ENCODE results near the gene PRUNE2.
"Not testable (repeated sequence)": the region's sequence is repeated elsewhere in the genome, so short reads cannot be mapped to it uniquely, and the experiment has no call there.

Gene PRUNE2
- long read RNA-seq, donor 1: 0 reads
- long read RNA-seq, donor 2: 0 reads
- long read RNA-seq, donor 3: 0 reads
- long read RNA-seq, donor 4, partial matches to known transcripts: 0 of 1 reads
- long read RNA-seq, donor 4, other reads (novel, unspliced or antisense): 0 of 1 reads
- long read RNA-seq, donor 5: 0 reads
- long read RNA-seq, donor 6: 0 reads
- long read RNA-seq, donor 7, partial matches to known transcripts: 10 of 11 reads
- long read RNA-seq, donor 7, other reads (novel, unspliced or antisense): 0 of 11 reads
- long read RNA-seq, donor 8, partial matches to known transcripts: 0 of 1 reads
- long read RNA-seq, donor 8, other reads (novel, unspliced or antisense): 0 of 1 reads

- peak; percentile 88 for DNase-seq
Observed at GRCh38 chr9:76905791-76906646, at the start of gene PRUNE2. Gene PRUNE2, minus strand, starts transcription at chr9:76906114. Its CDS starts 151 bp downstream, at chr9:76905963.

GRCh38 chr9:76955406-76955805 lies 49.5 kb upstream of the PRUNE2 start:
- DNase-seq: not testable (repeated sequence)

GRCh38 chr9:76949865-76950264 lies 44.0 kb upstream of the PRUNE2 start:
- DNase-seq: no peak

GRCh38 chr9:76944011-76944410 lies 38.1 kb upstream of the PRUNE2 start:
- no peak for DNase-seq

- DNase-seq: no peak
Observed at GRCh38 chr9:76943054-76943453, 37.1 kb upstream of the PRUNE2 start.

- no peak for DNase-seq
Observed at GRCh38 chr9:76932757-76933156, 26.8 kb upstream of the PRUNE2 start.

- DNase-seq: no peak
Observed at GRCh38 chr9:76932265-76932664, 26.4 kb upstream of the PRUNE2 start.

- DNase-seq: no peak
Observed at GRCh38 chr9:76927540-76928240, 21.8 kb upstream of the PRUNE2 start.

- DNase-seq: no peak
Observed at GRCh38 chr9:76926846-76927245, 20.9 kb upstream of the PRUNE2 start.

GRCh38 chr9:76926324-76926741 lies 20.4 kb upstream of the PRUNE2 start:
- no peak for DNase-seq

GRCh38 chr9:76921165-76921564 lies 15.3 kb upstream of the PRUNE2 start:
- DNase-seq: no peak

- DNase-seq: no peak
Observed at GRCh38 chr9:76917299-76917698, 11.4 kb upstream of the PRUNE2 start.

- no peak for DNase-seq
Observed at GRCh38 chr9:76916231-76916630, 10.3 kb upstream of the PRUNE2 start.

GRCh38 chr9:76913467-76913866 lies 7.6 kb upstream of the PRUNE2 start:
- DNase-seq: no peak

- DNase-seq: no peak
Observed at GRCh38 chr9:76912636-76913275, 6.8 kb upstream of the PRUNE2 start.

GRCh38 chr9:76911971-76912370 lies 6.1 kb upstream of the PRUNE2 start:
- no peak for DNase-seq

GRCh38 chr9:76910861-76911260 lies 4.9 kb upstream of the PRUNE2 start:
- no peak for DNase-seq

- DNase-seq: no peak
Observed at GRCh38 chr9:76906647-76906975, 697 bp upstream of the PRUNE2 start.

GRCh38 chr9:76904661-76905457 lies 1.1 kb downstream of the PRUNE2 start:
- DNase-seq: no peak

GRCh38 chr9:76902395-76902794 lies 3.5 kb downstream of the PRUNE2 start:
- DNase-seq: no peak

- no peak for DNase-seq
Observed at GRCh38 chr9:76901801-76902200, 4.1 kb downstream of the PRUNE2 start.

Data from right kidney (tissue), 9 donors.